Measurements from ENCODE around the gene PPP4R2. TPM values are rescaled to one million over a fixed set of nuclear protein-coding genes. Genes with fewer than 3 reads are reported as not detected.

PPP4R2 gene
- total RNA-seq, 2 experiments from 2014 or later, result 80.0 to 80.9 TPM

GRCh38 chr3:73004316-73004715, 7.7 kb downstream of the PPP4R2 start:
- Mint-ChIP-seq H3K36me3 (ENCODE audit: low read depth) (peaks cover 76% of the 10 kb centered on the region), H3K4me1 (ENCODE audit: low read depth) (peaks cover 55% of the 10 kb centered on the region), H3K9me3 (ENCODE audit: insufficient read depth) (no peaks in the 10 kb centered on the region), H3K27ac (no peak overlapping the region), H3K27me3 (ENCODE audit: low read depth) (no peaks in the 10 kb centered on the region), H3K4me3 (no peak overlapping the region)
- POLR2A ChIA-PET, result no interaction called here
- CTCF ChIA-PET, result no interaction called here
- ATAC-seq, result no peak
- DNase-seq, result no peak

GRCh38 chr3:73007992-73008712, 11.5 kb downstream of the PPP4R2 start:
- H3K9me3 Mint-ChIP-seq (ENCODE audit: insufficient read depth), result no peaks in the 10 kb centered on the region
- H3K27me3 Mint-ChIP-seq (ENCODE audit: low read depth), result no peaks in the 10 kb centered on the region
- POLR2A ChIA-PET, result interaction anchor here (0.6 to 1.0 kb wide), 2 partner anchors 11 to 19 kb away, joined by 3 to 5 read pairs; no protein-coding TSS in a partner anchor
- H3K4me3 Mint-ChIP-seq, result no peak overlapping the region
- no peak for ATAC-seq
- H3K4me1 Mint-ChIP-seq (ENCODE audit: low read depth), result peaks cover 56% of the 10 kb centered on the region
- H3K27ac Mint-ChIP-seq, result no peak overlapping the region
- H3K36me3 Mint-ChIP-seq (ENCODE audit: low read depth), result peaks cover 73% of the 10 kb centered on the region
- DNase-seq, result no peak
- CTCF ChIA-PET, result interaction anchor here (1.1 to 1.3 kb wide), 2 partner anchors 19 to 48 kb away, joined by 3 read pairs; no protein-coding TSS in a partner anchor

GRCh38 chr3:73009008-73009407, 12.4 kb downstream of the PPP4R2 start:
- H3K4me3 Mint-ChIP-seq, result no peak overlapping the region
- ChIA-PET CTCF (interaction anchor here (1.1 to 1.4 kb wide), 2 partner anchors 11 to 48 kb away, joined by 3 read pairs; no protein-coding TSS in a partner anchor), POLR2A (interaction anchor here (1.5 kb wide), 1 partner anchor 13 kb away, joined by 3 read pairs; no protein-coding TSS in a partner anchor)
- no peak overlapping the region for H3K27ac Mint-ChIP-seq
- H3K4me1 Mint-ChIP-seq (ENCODE audit: low read depth), result peaks cover 53% of the 10 kb centered on the region
- H3K36me3 Mint-ChIP-seq (ENCODE audit: low read depth), result peaks cover 64% of the 10 kb centered on the region
- ATAC-seq (no peak), DNase-seq (no peak)
- H3K9me3 Mint-ChIP-seq (ENCODE audit: insufficient read depth), result no peaks in the 10 kb centered on the region
- H3K27me3 Mint-ChIP-seq (ENCODE audit: low read depth), result no peaks in the 10 kb centered on the region

GRCh38 chr3:73009750-73010149, 13.1 kb downstream of the PPP4R2 start:
- H3K36me3 Mint-ChIP-seq (ENCODE audit: low read depth), result peaks cover 60% of the 10 kb centered on the region
- H3K27ac Mint-ChIP-seq, result no peak overlapping the region
- DNase-seq (no peak), ATAC-seq (no peak)
- no peak overlapping the region for H3K4me3 Mint-ChIP-seq
- H3K9me3 Mint-ChIP-seq (ENCODE audit: insufficient read depth), result no peaks in the 10 kb centered on the region
- no peaks in the 10 kb centered on the region for H3K27me3 Mint-ChIP-seq (ENCODE audit: low read depth)
- H3K4me1 Mint-ChIP-seq (ENCODE audit: low read depth), result peaks cover 47% of the 10 kb centered on the region
- POLR2A ChIA-PET, result interaction anchor here (0.5 to 1.5 kb wide), 2 partner anchors 14 to 88 kb away, joined by 3 read pairs; no protein-coding TSS in a partner anchor
- CTCF ChIA-PET, result interaction anchor here (1.4 to 2.5 kb wide), 2 partner anchors 11 to 47 kb away, joined by 3 to 12 read pairs; no protein-coding TSS in a partner anchor

- H3K27me3 Mint-ChIP-seq (ENCODE audit: low read depth), result no peaks in the 10 kb centered on the region
- H3K4me1 Mint-ChIP-seq (ENCODE audit: low read depth), result peaks cover 46% of the 10 kb centered on the region
- H3K36me3 Mint-ChIP-seq (ENCODE audit: low read depth), result peaks cover 58% of the 10 kb centered on the region
- ChIA-PET CTCF (interaction anchor here (1.4 to 2.5 kb wide), 2 partner anchors 12 to 46 kb away, joined by 3 to 12 read pairs; no protein-coding TSS in a partner anchor), POLR2A (interaction anchor here (1.5 kb wide), 1 partner anchor 14 kb away, joined by 3 read pairs; no protein-coding TSS in a partner anchor)
- ATAC-seq (no peak), DNase-seq (no peak)
- H3K9me3 Mint-ChIP-seq (ENCODE audit: insufficient read depth), result no peaks in the 10 kb centered on the region
- H3K27ac Mint-ChIP-seq, result no peak overlapping the region
- no peak overlapping the region for H3K4me3 Mint-ChIP-seq
Measured at GRCh38 chr3:73010158-73010557, 13.5 kb downstream of the PPP4R2 start.

GRCh38 chr3:73018298-73018697, 21.7 kb downstream of the PPP4R2 start:
- DNase-seq (no peak), ATAC-seq (no peak)
- no peaks in the 10 kb centered on the region for H3K9me3 Mint-ChIP-seq (ENCODE audit: insufficient read depth)
- no peak overlapping the region for H3K27ac Mint-ChIP-seq
- no peaks in the 10 kb centered on the region for H3K27me3 Mint-ChIP-seq (ENCODE audit: low read depth)
- H3K4me1 Mint-ChIP-seq (ENCODE audit: low read depth), result peaks cover 21% of the 10 kb centered on the region
- H3K4me3 Mint-ChIP-seq, result no peak overlapping the region
- ChIA-PET CTCF (no interaction called here), POLR2A (no interaction called here)
- peaks cover 23% of the 10 kb centered on the region for H3K36me3 Mint-ChIP-seq (ENCODE audit: low read depth)

GRCh38 chr3:73018790-73019441, 22.3 kb downstream of the PPP4R2 start:
- no peak for DNase-seq
- H3K27me3 Mint-ChIP-seq (ENCODE audit: low read depth), result no peaks in the 10 kb centered on the region
- no peaks in the 10 kb centered on the region for H3K9me3 Mint-ChIP-seq (ENCODE audit: insufficient read depth)
- H3K4me3 Mint-ChIP-seq, result no peak overlapping the region
- H3K4me1 Mint-ChIP-seq (ENCODE audit: low read depth), result peaks cover 21% of the 10 kb centered on the region
- H3K27ac Mint-ChIP-seq, result no peak overlapping the region
- ChIA-PET POLR2A (no interaction called here), CTCF (no interaction called here)
- H3K36me3 Mint-ChIP-seq (ENCODE audit: low read depth), result peaks cover 23% of the 10 kb centered on the region
- no peak for ATAC-seq

GRCh38 chr3:73021301-73021835, 24.8 kb downstream of the PPP4R2 start:
- peaks cover 24% of the 10 kb centered on the region for H3K4me1 Mint-ChIP-seq (ENCODE audit: low read depth)
- peaks cover 22% of the 10 kb centered on the region for H3K36me3 Mint-ChIP-seq (ENCODE audit: low read depth)
- H3K27me3 Mint-ChIP-seq (ENCODE audit: low read depth), result no peaks in the 10 kb centered on the region
- DNase-seq, result no peak
- H3K4me3 Mint-ChIP-seq, result no peak overlapping the region
- ChIA-PET CTCF (interaction anchor here (1.6 kb wide), 1 partner anchor 35 kb away, joined by 8 read pairs; no protein-coding TSS in a partner anchor), POLR2A (no interaction called here)
- ATAC-seq, result no peak
- no peak overlapping the region for H3K27ac Mint-ChIP-seq
- no peaks in the 10 kb centered on the region for H3K9me3 Mint-ChIP-seq (ENCODE audit: insufficient read depth)

- ChIA-PET POLR2A (interaction anchor here (0.5 kb wide), 1 partner anchor 10 kb away, joined by 4 read pairs; no protein-coding TSS in a partner anchor), CTCF (interaction anchor here (0.9 to 1.9 kb wide), 3 partner anchors 12 to 87 kb away, joined by 3 to 7 read pairs (median 5); no protein-coding TSS in a partner anchor)
- ATAC-seq (no peak), DNase-seq (no peak)
- Mint-ChIP-seq H3K4me1 (ENCODE audit: low read depth) (peaks cover 39% of the 10 kb centered on the region), H3K4me3 (no peak overlapping the region), H3K36me3 (ENCODE audit: low read depth) (peaks cover 35% of the 10 kb centered on the region), H3K27me3 (ENCODE audit: low read depth) (no peaks in the 10 kb centered on the region), H3K9me3 (ENCODE audit: insufficient read depth) (no peaks in the 10 kb centered on the region), H3K27ac (no peak overlapping the region)
Measured at GRCh38 chr3:73024836-73025235, 28.2 kb downstream of the PPP4R2 start.

GRCh38 chr3:73026111-73026759, 29.6 kb downstream of the PPP4R2 start:
- ChIA-PET CTCF (interaction anchor here (0.8 to 1.9 kb wide), 6 partner anchors 10 to 88 kb away, joined by 3 to 7 read pairs (median 4); no protein-coding TSS in a partner anchor), POLR2A (interaction anchor here (1.0 kb wide), 1 partner anchor 13 kb away, joined by 3 read pairs; no protein-coding TSS in a partner anchor)
- H3K4me1 Mint-ChIP-seq (ENCODE audit: low read depth), result peaks cover 37% of the 10 kb centered on the region
- DNase-seq (no peak), ATAC-seq (no peak)
- peaks cover 39% of the 10 kb centered on the region for H3K36me3 Mint-ChIP-seq (ENCODE audit: low read depth)
- no peak overlapping the region for H3K4me3 Mint-ChIP-seq
- H3K9me3 Mint-ChIP-seq (ENCODE audit: insufficient read depth), result no peaks in the 10 kb centered on the region
- no peaks in the 10 kb centered on the region for H3K27me3 Mint-ChIP-seq (ENCODE audit: low read depth)
- no peak overlapping the region for H3K27ac Mint-ChIP-seq

- DNase-seq, result no peak
- Mint-ChIP-seq H3K27me3 (ENCODE audit: low read depth) (no peaks in the 10 kb centered on the region), H3K27ac (no peak overlapping the region), H3K4me1 (ENCODE audit: low read depth) (peaks cover 36% of the 10 kb centered on the region), H3K4me3 (no peak overlapping the region), H3K9me3 (ENCODE audit: insufficient read depth) (no peaks in the 10 kb centered on the region), H3K36me3 (ENCODE audit: low read depth) (peaks cover 39% of the 10 kb centered on the region)
- ChIA-PET POLR2A (interaction anchor here (0.9 kb wide), 1 partner anchor 19 kb away, joined by 5 read pairs; no protein-coding TSS in a partner anchor), CTCF (interaction anchor here (1.0 to 1.9 kb wide), 3 partner anchors 19 to 88 kb away, joined by 3 to 7 read pairs (median 4); no protein-coding TSS in a partner anchor)
- no peak for ATAC-seq
Measured at GRCh38 chr3:73026760-73027113, 30.1 kb downstream of the PPP4R2 start.
